HG02763 (cell line): Measurements from ENCODE around the gene TEKTIP1.
"Not testable (repeated sequence)": the region's sequence is repeated elsewhere in the genome, so short reads cannot be mapped to it uniquely, and the experiment has no call there.

ENCODE experiments used
- ATAC-seq: cut with Tn5 transposase; IDR thresholded peaks from one replicate; pipeline ENCODE4 v1.9.1; 2021; ENCODE audit warnings: mild to moderate bottlenecking, moderate library complexity; ENCODE audit not compliant: unreplicated experiment

TEKTIP1 gene

DNA sequence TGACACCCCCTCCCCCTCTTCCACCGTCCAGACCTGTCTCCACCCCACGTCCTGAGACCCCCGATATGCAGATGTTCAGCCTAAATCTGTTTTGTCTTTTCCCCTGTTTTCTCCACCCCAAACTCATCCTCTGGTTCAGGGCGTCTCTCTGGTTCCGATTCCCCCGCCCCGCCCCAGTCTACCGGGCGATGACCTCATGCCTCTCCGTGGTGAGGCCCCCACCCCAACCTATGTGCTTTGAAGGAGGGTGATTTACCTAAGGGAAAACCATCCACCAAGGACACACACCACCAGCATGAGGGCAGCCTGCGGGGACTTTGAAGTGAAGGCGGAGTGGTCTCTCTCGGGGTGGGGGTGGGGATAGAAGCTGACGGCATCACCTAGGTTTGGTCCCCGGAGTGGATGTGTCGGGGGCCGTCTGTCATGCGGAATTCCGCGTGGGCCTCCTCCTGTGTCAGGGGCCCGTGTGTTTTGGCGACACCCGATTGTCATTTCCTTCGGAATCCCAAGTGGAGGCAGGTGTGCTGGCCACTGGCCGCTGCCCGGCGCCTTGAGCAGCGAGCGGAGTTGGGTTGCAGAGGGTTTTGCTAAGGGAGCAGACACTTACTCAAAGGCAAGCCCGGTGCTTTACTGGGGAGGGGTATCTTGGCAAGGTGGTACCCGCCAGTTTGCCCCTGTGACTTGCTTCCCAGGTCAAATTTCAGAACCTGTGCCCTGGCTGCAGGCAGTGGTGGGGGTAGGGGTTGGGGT lies 31.4 kb upstream of the TEKTIP1 start:
- ATAC-seq, result no peak

DNA sequence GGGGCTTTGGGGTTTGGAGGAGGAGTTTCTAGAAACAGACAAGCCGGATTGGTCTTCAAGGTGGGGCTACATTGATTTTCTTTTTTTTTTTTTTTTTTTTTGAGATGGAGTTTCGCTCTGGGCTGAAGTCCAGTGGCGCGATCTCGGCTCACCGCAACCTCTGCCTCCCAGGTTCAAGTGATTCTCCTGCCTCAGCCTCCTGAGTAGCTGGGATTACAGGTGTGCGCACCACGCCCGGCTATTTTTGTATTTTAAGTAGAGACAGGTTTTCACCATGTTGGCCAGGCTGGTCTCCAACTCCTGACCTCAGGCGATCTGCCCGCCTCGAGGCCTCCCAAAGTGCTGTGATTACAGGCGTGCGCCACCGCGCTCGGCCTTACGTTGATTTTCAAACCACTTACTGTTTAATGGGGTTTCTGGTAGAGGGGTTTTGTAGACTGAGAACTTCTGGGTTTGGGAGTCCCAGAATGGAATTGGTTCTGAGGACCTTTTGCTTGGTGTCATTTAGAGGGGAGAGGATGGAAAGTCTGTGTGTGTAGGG lies 30.8 kb upstream of the TEKTIP1 start:
- ATAC-seq, result not testable (repeated sequence)

DNA sequence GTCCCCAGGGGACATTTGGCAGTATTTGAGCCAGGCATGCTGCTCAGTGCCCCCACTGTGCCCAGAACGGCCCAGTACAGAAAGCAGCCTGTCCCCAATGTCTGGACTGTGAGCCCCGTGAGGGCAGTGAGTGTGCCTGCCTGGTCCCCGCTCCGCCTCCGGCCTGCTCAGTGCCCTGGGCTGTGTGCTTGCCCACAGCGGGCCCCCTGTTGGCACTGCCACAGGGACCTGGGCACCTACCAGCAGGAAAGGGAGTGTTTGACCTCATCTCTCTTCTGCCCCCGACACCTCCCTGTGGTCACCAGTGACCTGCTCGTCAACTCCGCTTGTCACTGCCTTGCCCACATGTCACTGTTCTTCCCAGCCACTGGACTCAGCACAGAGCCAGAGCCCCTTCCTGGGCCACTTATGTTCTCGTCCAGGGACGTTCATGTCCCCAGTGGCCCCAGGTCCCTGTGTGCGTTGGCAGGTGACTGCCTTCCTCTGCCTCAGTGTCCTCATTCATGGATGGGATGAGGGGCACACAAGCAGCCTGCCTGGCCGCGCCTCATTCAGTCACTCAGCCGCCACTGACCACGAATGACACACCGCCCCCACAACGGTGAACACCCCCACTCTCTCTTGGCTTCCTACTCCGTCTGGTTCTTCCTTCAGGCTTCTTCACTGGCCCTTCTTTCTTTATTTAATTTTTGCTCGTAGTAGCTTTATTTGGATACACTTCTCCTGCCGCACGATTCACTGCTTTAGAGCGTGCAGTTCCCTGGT lies 30.0 kb upstream of the TEKTIP1 start:
- ATAC-seq, result no peak

GRCh38 chr19:3509566-3509989 lies 29.4 kb upstream of the TEKTIP1 start:
- no peak for ATAC-seq

- ATAC-seq, result no peak
Observed at GRCh38 chr19:3510727-3511126, 28.2 kb upstream of the TEKTIP1 start.

DNA sequence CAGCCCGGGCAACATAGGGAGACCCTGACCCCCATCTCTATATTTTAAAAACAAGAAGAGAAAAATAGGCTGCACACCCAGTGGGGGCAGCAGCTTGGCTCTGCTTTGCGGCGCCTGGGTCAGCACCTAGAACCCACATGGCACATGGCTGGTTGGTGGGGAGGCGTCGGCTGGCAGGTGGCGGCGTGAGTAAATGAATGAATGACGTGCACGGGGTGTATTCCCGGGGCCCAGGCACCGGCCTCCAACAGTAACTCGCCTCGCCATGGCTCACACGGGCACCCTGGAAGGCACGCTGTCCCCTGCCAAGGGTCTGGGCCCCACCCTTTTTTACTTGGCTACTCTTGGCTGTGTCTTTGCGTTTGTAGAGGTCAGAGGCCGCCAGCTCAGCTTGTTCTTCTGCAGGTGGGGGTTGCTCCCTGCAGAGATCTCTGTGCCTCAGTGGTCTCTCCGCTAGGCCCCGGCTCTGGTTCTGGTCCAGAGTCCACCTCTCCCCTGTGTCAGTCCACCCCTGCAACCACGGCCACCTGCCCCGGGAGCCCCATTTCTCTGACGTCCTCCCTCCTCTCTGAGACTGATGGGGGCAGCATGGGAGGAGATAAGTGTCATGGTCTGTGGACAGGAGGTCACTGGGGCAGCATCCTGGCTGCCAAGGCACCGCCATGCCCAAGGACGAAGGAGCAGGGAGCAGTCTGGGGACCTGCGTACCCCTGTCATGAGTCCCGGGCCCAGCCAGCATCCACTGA lies 27.3 kb upstream of the TEKTIP1 start:
- no peak for ATAC-seq

DNA sequence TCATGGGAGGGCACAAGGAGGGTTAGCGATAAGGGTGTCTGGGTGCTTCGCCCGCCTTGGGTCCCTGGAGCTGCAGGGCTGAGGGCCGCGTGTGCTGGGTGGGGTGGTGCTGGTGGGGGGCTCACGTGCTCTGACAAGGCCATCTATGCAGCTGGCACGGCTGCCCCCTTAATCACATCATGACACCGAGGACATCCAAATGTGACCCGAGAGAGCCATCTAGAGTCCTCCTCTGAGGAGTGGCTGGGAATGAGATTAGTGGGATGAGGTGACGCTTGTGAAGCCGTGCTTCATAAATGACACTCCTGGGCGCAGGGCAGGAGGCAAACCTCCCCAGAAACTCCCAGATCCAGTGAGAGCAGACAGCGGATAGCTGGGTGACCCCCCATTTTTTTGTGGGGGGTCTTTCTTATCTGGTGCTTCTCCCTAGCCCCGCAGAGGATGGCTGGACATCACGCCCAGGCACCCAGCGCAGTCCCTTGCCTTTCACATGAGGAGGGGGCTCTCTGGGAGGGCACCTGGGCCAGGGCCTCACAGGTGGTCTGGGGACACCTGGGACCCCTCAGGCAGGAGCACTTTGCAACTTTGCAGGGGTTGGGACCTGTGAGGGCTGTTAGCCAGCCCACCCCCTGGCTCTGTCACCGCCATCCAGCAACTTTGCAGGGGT lies 26.3 kb upstream of the TEKTIP1 start:
- ATAC-seq, result no peak

GRCh38 chr19:3513229-3514140 lies 25.5 kb upstream of the TEKTIP1 start:
- no peak for ATAC-seq

DNA sequence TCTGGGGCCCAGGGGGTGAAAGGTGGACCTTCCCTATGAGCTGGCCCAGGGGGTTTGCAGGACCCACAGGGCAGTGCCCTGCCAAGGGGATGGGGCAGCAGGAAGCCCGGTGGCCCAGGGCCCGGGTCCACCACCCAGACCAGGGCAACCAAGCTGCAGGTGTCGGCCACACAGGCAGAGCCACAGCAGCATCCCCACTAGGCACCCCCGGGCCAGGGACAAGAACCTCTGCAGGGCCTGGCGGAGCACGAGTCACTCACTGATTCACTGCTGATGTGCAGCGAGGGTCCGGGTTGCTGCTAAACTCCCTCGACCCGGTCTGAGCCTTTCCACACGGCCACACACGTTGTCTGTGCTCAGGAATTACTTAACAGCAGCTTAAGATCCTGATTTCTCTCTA lies 24.0 kb upstream of the TEKTIP1 start:
- ATAC-seq, result no peak

- ATAC-seq, result no peak
Observed at GRCh38 chr19:3515891-3516422, 23.0 kb upstream of the TEKTIP1 start.

DNA sequence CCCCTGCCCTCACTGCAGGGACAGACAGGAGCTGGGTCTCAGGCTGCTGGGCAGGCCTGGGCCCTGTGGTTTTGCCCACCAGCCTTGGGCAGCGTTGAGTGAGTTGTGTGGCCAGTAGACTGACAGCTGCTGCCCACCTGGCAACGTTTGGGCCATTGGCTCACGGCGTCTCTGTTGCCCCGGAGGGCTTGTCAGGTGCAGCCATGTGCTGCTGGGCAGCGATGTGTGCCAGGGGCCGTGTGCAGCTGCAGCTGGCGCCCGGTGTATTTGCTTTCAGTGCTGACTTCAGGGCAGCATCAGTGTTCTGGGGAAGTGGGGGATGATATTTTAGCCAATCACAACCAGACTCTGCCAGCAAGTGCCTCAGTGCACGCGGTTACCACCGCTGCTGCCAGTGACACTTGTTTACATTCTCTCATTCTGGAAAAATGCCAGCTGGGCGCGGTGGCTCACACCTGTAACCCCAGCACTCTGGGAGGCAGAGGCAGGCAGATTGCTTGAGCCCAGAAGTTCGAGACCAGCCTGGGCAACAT lies 22.2 kb upstream of the TEKTIP1 start:
- no peak for ATAC-seq

DNA sequence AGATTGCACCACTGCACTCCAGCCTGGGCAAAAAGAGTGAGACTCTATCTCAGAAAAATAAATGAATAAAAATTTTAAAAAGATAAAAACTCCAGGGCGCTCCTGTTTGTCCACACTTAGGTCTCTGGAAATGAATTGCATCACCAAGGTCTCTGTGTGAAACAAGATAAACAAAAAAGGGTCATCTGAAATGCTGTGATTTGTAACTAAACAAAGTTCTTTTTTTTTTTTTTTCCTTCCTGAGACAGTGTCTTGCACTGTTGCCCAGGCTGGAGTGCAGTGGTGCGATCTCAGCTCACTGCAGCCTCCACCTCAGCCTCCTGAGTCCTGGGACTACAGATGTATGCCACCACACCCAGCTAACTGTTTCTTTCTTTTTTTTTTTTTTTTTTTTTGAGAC lies 21.3 kb upstream of the TEKTIP1 start:
- ATAC-seq, result no peak

DNA sequence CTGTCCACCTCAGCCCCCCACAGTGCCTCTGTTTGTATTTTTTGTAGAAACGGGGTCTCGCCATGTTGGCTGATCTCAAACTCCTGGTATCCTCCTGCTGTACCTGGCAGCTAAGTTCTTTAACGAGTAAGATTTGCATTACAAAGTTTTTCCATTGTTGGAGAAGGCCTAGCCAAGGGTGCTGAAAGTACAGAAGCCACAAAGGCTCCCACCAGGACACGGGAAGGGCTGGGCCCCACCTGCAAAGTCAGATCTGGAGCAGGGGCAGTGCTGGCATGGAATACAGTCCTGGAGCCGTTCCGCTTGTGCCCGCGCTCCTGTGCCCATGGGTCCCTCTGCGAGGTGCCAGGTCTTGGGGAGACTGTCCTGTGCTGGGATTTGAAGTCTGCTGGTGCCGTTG lies 20.7 kb upstream of the TEKTIP1 start:
- ATAC-seq, result no peak

- ATAC-seq, result no peak
Observed at GRCh38 chr19:3518659-3519058, 20.3 kb upstream of the TEKTIP1 start.

DNA sequence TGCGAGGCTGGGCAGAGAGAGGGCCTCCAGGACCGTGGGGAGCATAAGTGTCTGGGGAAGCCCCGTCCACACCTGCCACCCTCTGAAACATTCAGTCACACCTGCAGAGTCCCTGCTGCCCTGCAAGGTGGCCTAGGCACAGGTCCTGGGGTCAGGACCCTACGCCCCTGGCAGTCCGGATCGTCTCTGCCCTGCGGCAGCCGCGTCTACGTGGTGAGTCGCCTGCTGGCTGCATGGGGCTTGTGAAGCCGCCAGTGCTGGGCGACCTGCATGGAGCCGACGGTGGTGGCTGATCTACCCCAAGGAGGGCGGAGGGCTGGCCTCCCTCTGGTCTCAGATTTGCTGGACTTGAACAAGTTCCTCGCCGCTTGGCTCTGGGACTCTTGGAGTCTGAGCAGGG lies 19.8 kb upstream of the TEKTIP1 start:
- no peak for ATAC-seq

GRCh38 chr19:3520166-3521103 lies 18.5 kb upstream of the TEKTIP1 start:
- no peak for ATAC-seq

- ATAC-seq, result no peak
Observed at GRCh38 chr19:3521104-3521445, 17.9 kb upstream of the TEKTIP1 start.
